GM13977 (cell line): ENCODE measurements around the gene PMM1.

Source experiments
- DNase-seq: peaks from one replicate; pipeline ENCODE4 v3.0.0; 2012; ENCODE audit warnings: low spot score
- CTCF ChIP-seq: IDR thresholded peaks from 2 replicates; pipeline ENCODE4 v1.5.1; 2012; ENCODE audit warnings: mild to moderate bottlenecking, control low read depth; ENCODE audit not compliant: insufficient read depth; ENCODE audit errors: extremely low read depth, missing control alignments
- in situ Hi-C: fragments of 300-500 bp; cut with MboI; formaldehyde crosslinking; loops from one replicate; pipeline ENCODE4 v1.12.0; 2022; ENCODE audit warnings: low sequenced_read_pairs, low pct_unique_long_range_greater_than_20kb, mixed read lengths, inconsistent platforms; ENCODE audit not compliant: unreplicated experiment

The PMM1 gene

GRCh38 chr22:41550952-41551491 lies 38.6 kb downstream of the PMM1 start:
- no peak for DNase-seq
- in situ Hi-C loops = no loop called here
- TF ChIP-seq CTCF = no peak

DNA sequence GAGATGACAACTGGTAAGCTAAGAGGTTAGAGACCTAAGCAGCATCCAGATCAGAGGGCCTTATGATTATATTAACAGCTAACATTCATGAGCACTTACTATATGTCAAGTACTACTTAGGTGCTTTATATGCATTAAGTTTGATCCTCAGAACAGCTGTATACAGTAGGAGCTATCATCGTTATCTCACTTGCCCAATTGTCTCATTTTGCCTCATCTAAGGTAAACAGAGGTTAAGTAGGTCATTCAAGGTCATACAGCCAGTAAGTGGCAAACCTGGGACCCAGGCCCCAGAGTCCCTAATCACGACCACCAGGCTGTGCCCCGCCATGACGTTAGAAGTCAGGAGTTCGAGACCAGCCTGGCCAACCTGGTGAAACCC lies 40.8 kb downstream of the PMM1 start:
- in situ Hi-C loops = no loop called here

GRCh38 chr22:41544671-41545476 lies 44.8 kb downstream of the PMM1 start:
- DNase-seq = no peak
- in situ Hi-C loops = no loop called here
- TF ChIP-seq CTCF = no peak

More for the DNA sequence above, 40.8 kb downstream of the PMM1 start:
- DNase-seq = no peak
- TF ChIP-seq CTCF = no peak

DNA sequence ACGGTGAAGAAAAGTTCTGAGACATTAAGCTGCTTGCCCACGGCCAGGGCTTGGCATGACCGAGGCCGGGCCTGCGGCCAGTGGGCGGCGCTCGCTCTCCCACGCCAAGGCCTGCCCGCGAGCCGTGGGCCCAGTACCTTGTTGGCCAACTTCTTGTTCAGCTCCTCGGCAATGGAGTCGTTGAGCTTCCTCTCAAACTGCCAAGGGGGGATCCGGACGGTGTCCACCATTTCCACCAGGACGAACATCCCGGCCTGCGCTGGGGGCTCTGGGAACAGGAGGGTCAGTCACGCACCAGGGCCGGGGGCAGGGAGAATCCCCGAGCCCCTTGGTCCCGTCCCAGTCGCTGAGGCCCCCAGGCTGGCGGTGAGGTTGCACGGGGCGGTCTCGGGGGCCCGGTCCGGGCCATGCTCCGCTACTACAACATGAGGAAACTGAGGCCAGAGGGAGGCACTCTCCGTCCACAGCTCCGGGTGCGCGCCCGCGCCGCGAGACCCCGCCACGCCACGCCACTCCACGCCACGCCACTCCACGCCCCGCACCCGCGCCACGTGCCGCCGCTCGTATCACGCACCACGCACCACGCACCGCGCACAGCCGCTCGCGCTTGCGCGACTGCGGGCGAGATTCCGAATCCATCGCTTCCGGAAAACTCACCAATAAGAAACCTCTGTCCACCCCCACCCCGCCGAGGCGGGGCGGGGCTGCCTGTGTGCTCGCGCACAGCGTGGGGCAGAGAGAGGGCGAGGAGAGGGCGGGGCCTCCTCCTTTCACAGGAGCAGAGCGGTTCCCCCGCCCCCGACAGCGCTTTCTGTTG lies 45.6 kb downstream of the PMM1 start, which contains the start of gene POLR3H:
Gene POLR3H, minus strand, starts transcription at position 617 of the 817 bp plus-strand sequence. Its CDS starts 369 bp downstream, at position 248.
- peak; percentile 99 for DNase-seq
- in situ Hi-C loops = no loop called here
- TF ChIP-seq CTCF = peak; percentile 82

GRCh38 chr22:41542224-41542623 lies 47.4 kb downstream of the PMM1 start:
- no peak for TF ChIP-seq CTCF
- in situ Hi-C loops = no loop called here
- no peak for DNase-seq

- no peak for TF ChIP-seq CTCF
- DNase-seq = no peak
- in situ Hi-C loops = no loop called here
These were observed 48.2 kb downstream of the PMM1 start for GRCh38 chr22:41541484-41541883.
